ENCODE data around the gene FASLG.
"Not testable (repeated sequence)": the region's sequence is repeated elsewhere in the genome, so short reads cannot be mapped to it uniquely, and the experiment has no call there.

GRCh38 chr1:172620603-172621002, 38.3 kb upstream of the FASLG start:
- TF ChIP-seq CTCF, POLR2A (IDR thresholded peaks at IDR 0.05): not testable (repeated sequence)

Data from body of pancreas (tissue), 4 donors.